HCT116 (cell line): ENCODE results near the gene SLC25A25. TPM values are rescaled to one million over a fixed set of nuclear protein-coding genes. Genes with fewer than 3 reads are reported as not detected.

ENCODE experiments used
- ATAC-seq: fragments of 200-7000 bp; cut with Tn5 transposase; 2 replicates; pipeline ENCODE4 v1.9.1; 2020; ENCODE audit warnings: mild to moderate bottlenecking, moderate library complexity
- BruUV-seq: library from RNA; stranded (reverse); fragments of 400-500 nt; replicated peaks from 2 replicates; lab custom pipeline; 2021; lab: Mats Ljungman, UMichigan
- CTCF ChIA-PET: fragments of 300-600 bp; sonication (Branson Sonifier 250); formaldehyde crosslinking; loops from one replicate; lab custom pipeline; 2021; ENCODE audit warnings: antibody characterized with exemption; lab: Charles Lee
- POLR2A ChIA-PET: fragments of 300-600, 350-600 bp; sonication (Branson Sonifier 250); formaldehyde crosslinking; loops from one replicate; lab custom pipeline; 2021; ENCODE audit warnings: antibody characterized with exemption; lab: Charles Lee
- RAD21 ChIA-PET, 2 experiments: fragments of 300-600 bp; sonication (Branson Sonifier 250); formaldehyde crosslinking; loops; one replicate each; lab custom pipeline; 2023; ENCODE audit warnings: low total read pairs in 2 of 2; ENCODE audit not compliant: uncharacterized antibody in 2 of 2, unreplicated experiment in 2 of 2, low non-redundant PET in 1 of 2; lab: Charles Lee
- DNase-seq: peaks from one replicate; pipeline ENCODE4 v3.0.0-alpha.2; 2010; ENCODE audit warnings: low read depth, low spot score
- H2AFZ ChIP-seq: fragments of 200-600 bp; shearing (Covaris generic), sonication (generic); 2 replicates; pipeline ENCODE4 v1.6.1; 2017; ENCODE audit warnings: low read depth, mixed run types, mixed read lengths, antibody characterized with exemption, low read length; ENCODE audit not compliant: poor library complexity, severe bottlenecking
- H3K27ac ChIP-seq: 2 replicates; pipeline ENCODE4 v1.5.1; 2012; ENCODE audit warnings: low read depth, low read length
- H3K27me3 ChIP-seq: fragments of 200-600 bp; sonication (generic); 2 replicates; pipeline ENCODE4 v1.6.1; 2016; ENCODE audit warnings: mixed run types, low read length, mixed read lengths; ENCODE audit not compliant: insufficient read depth
- H3K36me3 ChIP-seq, 2 experiments: fragments of 200-500 bp in 1 of 2; fragments of 200-600 bp in 1 of 2; sonication (Bioruptor generic) in 1 of 2; sonication (generic) in 1 of 2; 2 replicates each; pipeline versions ENCODE4 v1.5.1 to v1.6.1; 2014 to 2016; ENCODE audit warnings: low read length in 2 of 2, inconsistent platforms in 1 of 2, mixed read lengths in 1 of 2, mixed run types in 1 of 2; ENCODE audit not compliant: insufficient read depth in 2 of 2, control insufficient read depth in 1 of 2
- H3K4me1 ChIP-seq, 2 experiments: fragments of 200-600 bp in 1 of 2; sonication (generic) in 1 of 2; 2 replicates each; pipeline versions ENCODE4 v1.5.1 to v1.6.1; 2012 to 2017; ENCODE audit warnings: low read length in 2 of 2, inconsistent platforms in 1 of 2, mild to moderate bottlenecking in 1 of 2, mixed read lengths in 1 of 2, mixed run types in 1 of 2, moderate library complexity in 1 of 2; ENCODE audit not compliant: insufficient read depth in 2 of 2, control insufficient read depth in 1 of 2
- H3K4me2 ChIP-seq: fragments of 200-600 bp; sonication (generic); 2 replicates; pipeline ENCODE4 v1.6.1; 2017; ENCODE audit warnings: mixed run types, low read length, mixed read lengths
- H3K4me3 ChIP-seq, 2 experiments: fragments of 200-600 bp in 1 of 2; sonication (generic) in 1 of 2; replicated peaks in 1 of 2; 2 replicates each; pipeline ENCODE4 v1.5.1; 2011 to 2016; ENCODE audit warnings: low read length in 2 of 2, control low read depth in 1 of 2, low read depth in 1 of 2, mild to moderate bottlenecking in 1 of 2, mixed read lengths in 1 of 2, mixed run types in 1 of 2
- H3K79me2 ChIP-seq: fragments of 200-600 bp; sonication (generic); 2 replicates; pipeline ENCODE4 v1.6.1; 2017; ENCODE audit warnings: mild to moderate bottlenecking, mixed run types, low read length, moderate library complexity, mixed read lengths; ENCODE audit not compliant: insufficient read depth
- H3K9ac ChIP-seq: fragments of 200-600 bp; sonication (generic); 2 replicates; pipeline ENCODE4 v1.6.1; 2016; ENCODE audit warnings: low read length, mixed read lengths
- H3K9me2 ChIP-seq: fragments of 200-600 bp; sonication (generic), shearing (Covaris generic); 2 replicates; pipeline ENCODE4 v1.6.1; 2017; ENCODE audit warnings: mixed run types, mild to moderate bottlenecking, moderate library complexity; ENCODE audit not compliant: insufficient read depth
- H3K9me3 ChIP-seq, 2 experiments: fragments of 200-500 bp in 1 of 2; fragments of 200-600 bp in 1 of 2; sonication (Bioruptor generic) in 1 of 2; sonication (generic) in 1 of 2; 2 replicates each; pipeline ENCODE4 v1.6.1; 2014 to 2017; ENCODE audit warnings: low read length in 2 of 2, mixed read lengths in 2 of 2, inconsistent platforms in 1 of 2, low read depth in 1 of 2, mild to moderate bottlenecking in 1 of 2, mixed run types in 1 of 2, moderate library complexity in 1 of 2; ENCODE audit not compliant: control insufficient read depth in 1 of 2, insufficient read depth in 1 of 2
- H4K20me1 ChIP-seq: fragments of 200-600 bp; sonication (generic), shearing (Covaris generic); 2 replicates; pipeline ENCODE4 v1.6.1; 2017; ENCODE audit warnings: mixed run types, mild to moderate bottlenecking, moderate library complexity; ENCODE audit not compliant: insufficient read depth
- EGR1 ChIP-seq: IDR thresholded peaks from 2 replicates; pipeline ENCODE4 v1.6.1; 2012; ENCODE audit warnings: low read depth
- ELF1 ChIP-seq: IDR thresholded peaks from 2 replicates; pipeline ENCODE4 v1.6.1; 2012; ENCODE audit warnings: low read depth, borderline replicate concordance
- REST ChIP-seq: IDR thresholded peaks from 2 replicates; pipeline ENCODE4 v1.6.1; 2012; ENCODE audit warnings: low read depth
- SRF ChIP-seq: IDR thresholded peaks from 2 replicates; pipeline ENCODE4 v1.6.1; 2012; ENCODE audit warnings: low read depth
- TCF7L2 ChIP-seq: IDR thresholded peaks from 2 replicates; pipeline ENCODE4 v1.7.0; 2011; ENCODE audit warnings: borderline replicate concordance, inconsistent platforms; ENCODE audit not compliant: insufficient read depth, insufficient read length; ENCODE audit errors: extremely low read depth
- YY1 ChIP-seq: IDR thresholded peaks from 2 replicates; pipeline ENCODE4 v1.6.1; 2011; ENCODE audit warnings: low read length, low read depth, moderate library complexity, mild to moderate bottlenecking; ENCODE audit not compliant: insufficient replicate concordance; ENCODE audit errors: extremely low read depth
- intact Hi-C: fragments of 100-400 bp; cut with micrococcal nuclease; formaldehyde crosslinking; loops from 2 replicates; pipeline ENCODE4 v1.10.0; 2022
- total RNA-seq: library from RNA; stranded (reverse); gene quantifications from one replicate; pipeline ENCODE4 v1.2.1, GENCODE V29; 2021; ENCODE audit not compliant: unreplicated experiment

The SLC25A25 gene
- total RNA-seq, 1 experiment from 2014 or later = 15.3 TPM

DNA sequence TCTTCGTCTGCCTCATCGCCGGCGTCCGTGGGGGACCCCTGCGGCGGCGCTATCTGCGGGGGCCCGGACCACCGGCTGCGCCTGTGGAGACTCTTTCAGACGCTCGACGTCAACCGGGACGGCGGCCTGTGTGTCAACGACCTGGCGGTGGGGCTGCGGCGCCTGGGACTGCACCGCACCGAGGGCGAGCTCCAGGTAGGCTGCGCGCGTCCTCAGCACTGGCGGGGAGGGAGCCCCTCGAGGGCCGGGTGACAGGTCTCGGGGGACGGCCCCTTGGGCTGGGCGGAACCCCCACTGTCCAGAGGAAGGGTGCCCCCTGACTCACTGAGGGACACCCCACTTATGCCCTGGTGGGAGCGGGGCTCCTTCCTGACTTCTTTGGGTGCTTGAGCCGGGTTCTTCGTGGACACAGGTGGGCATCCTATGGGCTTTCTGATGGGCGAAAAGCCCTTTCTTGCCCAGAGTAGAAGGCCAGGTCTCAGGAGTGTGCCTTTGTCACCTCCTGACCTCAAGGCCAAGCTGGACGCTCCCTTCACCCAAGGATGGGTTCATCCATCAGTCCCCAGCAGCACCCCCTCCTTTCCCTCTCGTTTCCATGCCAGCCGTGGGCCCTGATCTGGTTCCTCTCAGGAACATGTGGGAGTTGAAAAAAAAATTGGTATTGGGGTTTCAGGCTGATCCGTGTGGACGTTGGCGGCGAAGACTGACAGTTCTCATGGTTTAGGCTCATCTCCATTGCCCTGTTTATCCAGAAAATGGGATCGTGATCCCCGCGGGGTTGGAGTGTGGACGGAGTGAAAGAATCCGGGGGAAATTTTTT is 564 bp downstream of the SLC25A25 start:
- Histone ChIP-seq H3K27ac (peak overlapping the region; percentile 70), H3K79me2 (peaks cover 63% of the 10 kb centered on the region), H3K9me2 (no peaks in the 10 kb centered on the region), H3K36me3 (no peaks in the 10 kb centered on the region), H3K4me1 (peaks cover 41 to 48% of the 10 kb centered on the region in 2 experiments), H3K27me3 (no peaks in the 10 kb centered on the region), H3K9me3 (no peaks in the 10 kb centered on the region), H2AFZ (no peak overlapping the region), H4K20me1 (no peaks in the 10 kb centered on the region), H3K9ac (peak overlapping the region; percentile 83), H3K4me3 (peak overlapping the region; percentile 81 to 85), H3K4me2 (peak overlapping the region; percentile 90)
- DNase-seq (no peak), ATAC-seq (peak; percentile 8; the same call in 1 of the 2 replicates)
- RAD21 ChIA-PET = no interaction called here
- POLR2A ChIA-PET = interaction anchor here (0.8 to 2.5 kb wide), 7 partner anchors 10 to 149 kb away, joined by 3 to 23 read pairs (median 4); no protein-coding TSS in a partner anchor
- intact Hi-C loops = no loop called here
- CTCF ChIA-PET = interaction anchor here (1.4 to 2.4 kb wide), 3 partner anchors 17 to 126 kb away, joined by 6 to 9 read pairs (median 7); no protein-coding TSS in a partner anchor
- TF ChIP-seq ELF1 (no peak), REST (no peak), SRF (no peak), EGR1 (no peak), TCF7L2 (no peak), YY1 (no peak)
- no TSS peak for BruUV-seq
